GM12865 (cell line): ENCODE results near the gene INPP4B.
"Not testable (repeated sequence)": the region's sequence is repeated elsewhere in the genome, so short reads cannot be mapped to it uniquely, and the experiment has no call there.

Experiments used
- DNase-seq: peaks from one replicate; pipeline ENCODE4 v3.0.0; 2010; ENCODE audit warnings: low read depth
- H3K4me3 ChIP-seq: 2 replicates; pipeline ENCODE4 v1.5.1; 2011; ENCODE audit warnings: mild to moderate bottlenecking, low read depth, low read length, control low read depth
- TF ChIP-seq, protein P1 (sequence below): IDR thresholded peaks from 2 replicates; pipeline ENCODE4 v1.5.1; 2011; ENCODE audit warnings: low read length, control low read depth, low read depth, inconsistent platforms; ENCODE audit not compliant: insufficient read depth; ENCODE audit errors: missing control alignments

Gene INPP4B

DNA sequence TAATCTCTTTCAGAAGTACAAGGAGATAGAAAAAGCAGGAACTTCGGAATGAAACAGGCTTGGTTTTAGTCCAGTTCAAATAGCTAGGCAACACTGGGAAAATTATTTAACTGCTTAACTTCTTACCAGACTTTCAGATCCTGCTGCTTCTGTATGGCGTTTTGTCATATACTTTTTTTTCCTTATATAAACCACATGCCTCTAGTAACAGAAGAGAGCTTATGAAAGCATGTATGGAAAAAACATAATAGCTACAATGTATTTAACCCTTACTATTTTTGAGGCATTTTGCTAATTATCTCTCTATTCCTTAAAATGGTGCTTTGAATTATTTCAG is 439.6 kb downstream of the INPP4B start:
- TF ChIP-seq, protein P1, sequence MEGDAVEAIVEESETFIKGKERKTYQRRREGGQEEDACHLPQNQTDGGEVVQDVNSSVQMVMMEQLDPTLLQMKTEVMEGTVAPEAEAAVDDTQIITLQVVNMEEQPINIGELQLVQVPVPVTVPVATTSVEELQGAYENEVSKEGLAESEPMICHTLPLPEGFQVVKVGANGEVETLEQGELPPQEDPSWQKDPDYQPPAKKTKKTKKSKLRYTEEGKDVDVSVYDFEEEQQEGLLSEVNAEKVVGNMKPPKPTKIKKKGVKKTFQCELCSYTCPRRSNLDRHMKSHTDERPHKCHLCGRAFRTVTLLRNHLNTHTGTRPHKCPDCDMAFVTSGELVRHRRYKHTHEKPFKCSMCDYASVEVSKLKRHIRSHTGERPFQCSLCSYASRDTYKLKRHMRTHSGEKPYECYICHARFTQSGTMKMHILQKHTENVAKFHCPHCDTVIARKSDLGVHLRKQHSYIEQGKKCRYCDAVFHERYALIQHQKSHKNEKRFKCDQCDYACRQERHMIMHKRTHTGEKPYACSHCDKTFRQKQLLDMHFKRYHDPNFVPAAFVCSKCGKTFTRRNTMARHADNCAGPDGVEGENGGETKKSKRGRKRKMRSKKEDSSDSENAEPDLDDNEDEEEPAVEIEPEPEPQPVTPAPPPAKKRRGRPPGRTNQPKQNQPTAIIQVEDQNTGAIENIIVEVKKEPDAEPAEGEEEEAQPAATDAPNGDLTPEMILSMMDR = no peak
- H3K4me3 ChIP-seq = no peak overlapping the region
- no peak for DNase-seq

DNA sequence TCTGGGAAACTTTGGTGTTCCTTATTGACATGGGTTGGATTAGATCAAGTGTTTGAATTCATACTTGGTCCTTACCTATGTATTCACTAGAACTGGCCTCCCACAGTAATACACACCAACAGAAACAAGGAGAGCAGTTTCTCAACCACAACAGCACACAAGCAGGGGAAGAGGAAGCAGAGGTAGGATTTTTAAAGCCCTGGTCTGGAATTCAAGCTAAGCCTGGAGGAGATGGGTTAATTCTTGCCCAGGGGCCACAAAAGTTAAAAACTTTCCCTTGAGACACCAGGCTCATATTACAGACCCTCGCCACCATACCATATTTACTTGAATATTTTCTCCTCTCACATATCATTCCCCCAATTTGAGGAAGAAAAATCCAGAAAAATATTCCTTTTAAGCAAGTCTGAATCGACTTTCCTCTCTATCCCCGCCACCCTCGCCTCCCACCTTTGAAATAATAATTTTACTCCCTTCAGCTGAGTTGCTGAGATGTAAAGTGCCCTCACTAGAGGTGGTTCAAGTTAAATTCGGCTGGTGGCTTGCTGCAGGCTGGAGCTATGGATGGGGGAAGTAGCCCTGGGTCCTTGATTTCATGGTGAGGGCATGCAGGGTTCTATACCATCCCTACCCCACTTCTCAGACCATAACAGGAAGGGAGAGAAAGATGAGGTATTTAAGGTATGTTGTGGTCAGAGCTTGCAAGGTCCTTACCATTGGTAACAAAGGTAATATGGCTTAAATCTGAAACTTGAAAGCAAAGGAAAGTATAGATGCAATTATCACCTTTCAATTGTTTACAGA is 440.2 kb downstream of the INPP4B start:
- TF ChIP-seq, protein P1 = no peak
- peak overlapping the region; percentile 56 for H3K4me3 ChIP-seq
- DNase-seq = peak; percentile 19

DNA sequence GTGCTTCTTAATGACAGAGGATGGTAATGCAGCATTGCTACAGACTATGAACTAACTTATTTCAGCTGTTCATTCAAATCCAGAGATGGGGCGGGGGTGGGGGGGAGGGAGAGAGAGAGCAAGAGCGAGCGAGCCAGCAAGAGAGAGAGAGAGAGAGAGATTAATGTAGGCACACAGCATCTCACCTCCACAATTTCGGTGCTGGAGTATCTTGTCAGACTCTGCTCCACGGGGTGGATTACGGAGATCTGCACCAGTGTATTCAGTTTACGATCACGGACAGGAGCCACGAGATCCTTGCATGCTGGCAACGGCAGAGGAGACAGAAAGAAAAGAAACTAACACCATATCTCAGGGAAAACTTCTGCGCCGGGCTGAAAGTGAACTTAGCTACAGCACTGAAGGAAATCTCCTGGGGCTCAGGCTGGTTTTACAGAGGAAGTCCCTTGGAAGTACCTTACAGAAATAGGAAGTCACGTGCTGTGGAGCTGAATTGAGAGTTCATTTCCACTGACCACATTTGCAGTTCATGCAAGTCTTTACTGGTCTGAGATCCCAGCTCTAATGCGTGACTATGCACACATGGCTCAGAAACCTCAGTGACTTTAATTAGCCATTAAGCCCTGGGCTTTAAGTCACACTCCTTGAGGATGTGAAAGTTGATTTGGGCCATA is 440.9 kb downstream of the INPP4B start:
- H3K4me3 ChIP-seq = peak overlapping the region; percentile 56
- TF ChIP-seq, protein P1 = no peak

DNA sequence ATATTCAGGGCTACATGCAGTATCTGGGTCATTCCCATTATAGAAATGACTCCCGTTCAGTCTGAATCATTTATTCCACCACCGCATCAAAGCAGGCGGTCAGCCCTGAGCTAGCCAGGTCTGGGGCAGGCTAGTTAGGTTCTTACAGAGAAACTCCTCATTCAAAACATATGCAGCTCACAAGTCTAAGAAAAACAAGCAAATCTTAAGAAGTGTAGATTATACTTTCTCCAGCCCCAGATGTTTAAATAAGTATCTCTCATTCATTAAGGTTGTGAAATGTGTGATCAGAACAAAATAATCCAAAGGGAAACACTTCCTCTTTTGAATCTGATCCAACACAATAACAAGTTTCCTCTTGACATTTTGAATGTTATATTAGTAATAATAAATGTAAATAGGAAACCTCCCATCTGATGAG is 441.9 kb downstream of the INPP4B start:
- no peak for DNase-seq
- H3K4me3 ChIP-seq = peak overlapping the region; percentile 56
- TF ChIP-seq, protein P1 = no peak

More for the DNA sequence above, 440.9 kb downstream of the INPP4B start:
- peak; percentile 78 for DNase-seq

DNA sequence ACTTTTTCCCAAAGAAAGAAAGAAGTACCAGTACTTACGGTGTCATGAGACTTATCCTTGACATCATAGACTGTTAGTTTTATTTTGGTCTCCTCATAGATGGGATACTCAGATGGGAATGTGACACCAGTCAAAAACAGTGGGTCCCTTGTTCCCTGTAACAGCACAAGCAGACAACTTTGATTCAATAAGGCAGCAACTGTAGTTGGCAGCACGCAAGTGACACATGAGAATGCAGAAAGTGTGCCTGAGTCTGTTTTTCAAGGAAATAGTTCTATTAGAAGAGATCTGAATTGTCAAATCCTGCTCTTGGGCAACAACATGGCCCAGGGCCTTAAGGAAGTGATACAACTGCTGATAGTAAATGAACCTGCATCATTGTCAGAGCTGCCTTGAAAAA is 443.2 kb downstream of the INPP4B start:
- TF ChIP-seq, protein P1 = no peak
- no peak overlapping the region; the same call in 1 of the 2 replicates for H3K4me3 ChIP-seq
- DNase-seq = no peak

DNA sequence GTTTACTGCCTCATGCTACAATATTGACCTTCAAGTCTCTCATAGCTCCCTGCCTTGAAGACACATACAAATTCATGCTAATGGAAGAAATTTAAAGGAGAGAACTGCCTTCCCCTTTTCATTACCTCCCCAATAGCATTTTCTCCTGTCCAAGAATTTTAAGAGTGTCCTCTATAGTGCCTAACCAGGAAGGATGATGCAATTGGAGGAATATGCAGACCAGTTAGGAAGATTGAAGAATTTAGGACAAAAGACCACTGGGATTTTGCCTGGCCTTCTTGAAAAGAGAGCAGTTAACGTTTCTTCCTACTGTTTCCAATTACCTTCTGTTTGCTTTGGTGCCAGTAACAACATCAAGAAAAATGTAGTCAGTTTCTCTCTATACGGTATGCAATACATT is 443.9 kb downstream of the INPP4B start:
- no peak for DNase-seq
- no peak overlapping the region for H3K4me3 ChIP-seq
- TF ChIP-seq, protein P1 = no peak

DNA sequence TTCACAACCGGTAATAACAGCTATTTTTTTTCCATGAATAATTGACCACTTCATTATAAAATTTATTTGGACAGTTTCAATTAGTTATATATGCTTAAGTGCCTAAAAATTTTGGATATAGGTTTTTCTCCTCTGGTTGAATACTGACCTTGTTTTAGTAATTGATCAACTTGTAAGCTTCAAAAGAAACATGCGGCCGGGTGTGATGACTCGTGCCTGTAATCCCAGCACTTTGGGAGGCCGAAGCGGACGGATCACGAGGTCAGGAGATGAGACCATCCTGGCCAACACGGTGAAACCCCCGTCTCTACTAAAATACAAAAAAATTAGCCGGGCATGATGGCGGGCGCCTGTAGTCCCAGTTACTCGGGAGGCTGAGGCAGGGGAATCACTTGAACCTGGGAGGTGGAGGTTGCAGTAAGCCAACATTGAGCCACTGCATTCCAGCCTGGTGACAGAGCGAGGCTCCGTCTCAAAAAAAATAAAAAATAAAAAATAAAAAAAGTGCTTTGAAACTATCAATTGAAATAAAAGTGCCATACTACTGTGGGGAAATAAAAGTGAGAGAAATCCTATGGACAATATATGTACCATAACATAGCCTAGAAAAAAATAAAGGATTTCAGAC is 448.6 kb downstream of the INPP4B start:
- H3K4me3 ChIP-seq, DNase-seq: not testable (repeated sequence)
